Endodermal cell (in vitro differentiated cells): ENCODE measurements around the gene PSMD14. TPM values are rescaled to one million over a fixed set of nuclear protein-coding genes. Genes with fewer than 3 reads are reported as not detected.

Experiments
- DNase-seq: peaks from one replicate; pipeline ENCODE4 v3.0.0-alpha.2; 2017
- H3K27ac ChIP-seq: 2 replicates; pipeline ENCODE4 v1.5.1; 2013; ENCODE audit warnings: mild to moderate bottlenecking, low read depth, low read length, moderate library complexity
- H3K27me3 ChIP-seq: 2 replicates; pipeline ENCODE4 v1.6.1; 2013; ENCODE audit warnings: mild to moderate bottlenecking, low read length, moderate library complexity; ENCODE audit not compliant: insufficient read depth, control insufficient read depth, poor library complexity, severe bottlenecking
- H3K36me3 ChIP-seq: 2 replicates; pipeline ENCODE4 v1.7.0; 2013; ENCODE audit warnings: mild to moderate bottlenecking, low read length, moderate library complexity; ENCODE audit not compliant: control insufficient read depth, insufficient read depth
- H3K4me1 ChIP-seq: one replicate; pipeline ENCODE4 v1.7.0; 2013; ENCODE audit warnings: low read length; ENCODE audit not compliant: control insufficient read depth, insufficient read depth
- H3K4me3 ChIP-seq: 2 replicates; pipeline ENCODE4 v1.5.1; 2013; ENCODE audit warnings: mild to moderate bottlenecking, low read length, moderate library complexity
- H3K9ac ChIP-seq: 2 replicates; pipeline ENCODE4 v1.6.1; 2013; ENCODE audit warnings: mild to moderate bottlenecking, low read length, moderate library complexity; ENCODE audit not compliant: poor library complexity, severe bottlenecking; ENCODE audit errors: extremely low read depth
- H3K9me3 ChIP-seq: 2 replicates; pipeline ENCODE4 v1.6.1; 2013; ENCODE audit warnings: mild to moderate bottlenecking, low read length, moderate library complexity; ENCODE audit not compliant: control insufficient read depth
- H3K27ac Mint-ChIP-seq: 2 replicates; pipeline ENCODE4 v1.8.0; 2020; ENCODE audit warnings: mixed read lengths
- H3K27me3 Mint-ChIP-seq: 2 replicates; pipeline ENCODE4 v1.8.0; 2021; ENCODE audit warnings: mild to moderate bottlenecking, mixed read lengths; ENCODE audit not compliant: insufficient read depth
- H3K36me3 Mint-ChIP-seq: 2 replicates; pipeline ENCODE4 v1.8.0; 2020; ENCODE audit warnings: low read depth, mixed read lengths
- H3K4me1 Mint-ChIP-seq: 2 replicates; pipeline ENCODE4 v1.8.0; 2020; ENCODE audit warnings: mixed read lengths
- H3K4me3 Mint-ChIP-seq: 2 replicates; pipeline ENCODE4 v1.8.0; 2020; ENCODE audit warnings: mild to moderate bottlenecking, moderate library complexity, mixed read lengths
- H3K9me3 Mint-ChIP-seq: 2 replicates; pipeline ENCODE4 v1.8.0; 2020; ENCODE audit warnings: mild to moderate bottlenecking, mixed read lengths
- WGBS, 2 experiments: methylation state at CpG; one replicate each; pipeline versions ENCODE4 v1.1.5 to v1.1.7; 2013; ENCODE audit warnings: missing lambda C conversion rate in 2 of 2, mixed read lengths in 1 of 2; ENCODE audit not compliant: insufficient coverage in 1 of 2, insufficient read length in 1 of 2; 5-methylcytosine and 5-hydroxymethylcytosine counted together
- total RNA-seq, 2 donors: library from RNA; stranded (reverse); fragmentation: NEBNext Ultra II Directional in 1 of 2; extraction: Animal tissue kit (Norgen Biotek cat#: 25700) in 1 of 2; gene quantifications; 2 replicates in 1 of 2; 3 replicates in 1 of 2; pipeline ENCODE4 v1.2.1, GENCODE V29; 2021
- TF ChIP-seq, protein P1 (sequence below): fragments of 200-600 bp; sonication (generic); conservative IDR thresholded peaks from 2 replicates; pipeline ENCODE4 v1.5.0; 2021; ENCODE audit warnings: antibody characterized with exemption, mild to moderate bottlenecking

Gene PSMD14
- total RNA-seq, 2 donors from 2014 or later = 78.3 to 86.2 TPM

- peak overlapping the region; percentile 62 for H3K4me3 Mint-ChIP-seq
- 30% methylated on average over 3 of the region's 3 CpGs; no CpG with 5 or more reads in 1 of the 2 experiments for WGBS, 2 experiments
- Histone ChIP-seq H3K27me3 (peaks cover 100% of the 10 kb centered on the region), H3K27ac (no peak overlapping the region), H3K4me3 (no peak overlapping the region), H3K36me3 (no peaks in the 10 kb centered on the region), H3K9ac (no peak overlapping the region), H3K4me1 (peaks cover 6% of the 10 kb centered on the region), H3K9me3 (no peaks in the 10 kb centered on the region)
- DNase-seq = no peak
- peaks cover 92% of the 10 kb centered on the region for H3K27me3 Mint-ChIP-seq
- no peaks in the 10 kb centered on the region for H3K9me3 Mint-ChIP-seq
- peaks cover 75% of the 10 kb centered on the region for H3K4me1 Mint-ChIP-seq
- H3K27ac Mint-ChIP-seq = no peak overlapping the region
- TF ChIP-seq, protein P1, sequence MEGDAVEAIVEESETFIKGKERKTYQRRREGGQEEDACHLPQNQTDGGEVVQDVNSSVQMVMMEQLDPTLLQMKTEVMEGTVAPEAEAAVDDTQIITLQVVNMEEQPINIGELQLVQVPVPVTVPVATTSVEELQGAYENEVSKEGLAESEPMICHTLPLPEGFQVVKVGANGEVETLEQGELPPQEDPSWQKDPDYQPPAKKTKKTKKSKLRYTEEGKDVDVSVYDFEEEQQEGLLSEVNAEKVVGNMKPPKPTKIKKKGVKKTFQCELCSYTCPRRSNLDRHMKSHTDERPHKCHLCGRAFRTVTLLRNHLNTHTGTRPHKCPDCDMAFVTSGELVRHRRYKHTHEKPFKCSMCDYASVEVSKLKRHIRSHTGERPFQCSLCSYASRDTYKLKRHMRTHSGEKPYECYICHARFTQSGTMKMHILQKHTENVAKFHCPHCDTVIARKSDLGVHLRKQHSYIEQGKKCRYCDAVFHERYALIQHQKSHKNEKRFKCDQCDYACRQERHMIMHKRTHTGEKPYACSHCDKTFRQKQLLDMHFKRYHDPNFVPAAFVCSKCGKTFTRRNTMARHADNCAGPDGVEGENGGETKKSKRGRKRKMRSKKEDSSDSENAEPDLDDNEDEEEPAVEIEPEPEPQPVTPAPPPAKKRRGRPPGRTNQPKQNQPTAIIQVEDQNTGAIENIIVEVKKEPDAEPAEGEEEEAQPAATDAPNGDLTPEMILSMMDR = no peak
- no peaks in the 10 kb centered on the region for H3K36me3 Mint-ChIP-seq
Observed at GRCh38 chr2:161419638-161420190, 111.5 kb downstream of the PSMD14 start.

- no peak overlapping the region for H3K4me3 Mint-ChIP-seq
- H3K4me1 Mint-ChIP-seq = peaks cover 68% of the 10 kb centered on the region
- no peaks in the 10 kb centered on the region for H3K36me3 ChIP-seq
- no peak overlapping the region for H3K27ac Mint-ChIP-seq
- peaks cover 100% of the 10 kb centered on the region for H3K27me3 ChIP-seq
- H3K27ac ChIP-seq = no peak overlapping the region
- WGBS, 2 experiments = 47 to 52% methylated on average over 4 to 11 of the region's 11 CpGs
- DNase-seq = no peak
- no peak overlapping the region for H3K4me3 ChIP-seq
- H3K4me1 ChIP-seq = peaks cover 6% of the 10 kb centered on the region
- no peak overlapping the region for H3K9ac ChIP-seq
- H3K36me3 Mint-ChIP-seq = no peaks in the 10 kb centered on the region
- H3K9me3 Mint-ChIP-seq = no peaks in the 10 kb centered on the region
- peaks cover 93% of the 10 kb centered on the region for H3K27me3 Mint-ChIP-seq
- TF ChIP-seq, protein P1 = no peak
- no peaks in the 10 kb centered on the region for H3K9me3 ChIP-seq
Observed at GRCh38 chr2:161420406-161421074, 112.3 kb downstream of the PSMD14 start.

- Histone ChIP-seq H3K27me3 (peaks cover 100% of the 10 kb centered on the region), H3K4me1 (peaks cover 4% of the 10 kb centered on the region), H3K9me3 (no peaks in the 10 kb centered on the region), H3K4me3 (no peak overlapping the region), H3K9ac (no peak overlapping the region), H3K36me3 (no peaks in the 10 kb centered on the region), H3K27ac (no peak overlapping the region)
- no peak for DNase-seq
- peaks cover 93% of the 10 kb centered on the region for H3K27me3 Mint-ChIP-seq
- H3K27ac Mint-ChIP-seq = no peak overlapping the region
- TF ChIP-seq, protein P1 = no peak
- peak overlapping the region; percentile 9 for H3K4me3 Mint-ChIP-seq
- whole genome bisulfite sequencing, 2 experiments = 8% methylated on average over 2 of the region's 2 CpGs; no CpG with 5 or more reads in 1 of the 2 experiments
- H3K36me3 Mint-ChIP-seq = no peaks in the 10 kb centered on the region
- H3K4me1 Mint-ChIP-seq = peaks cover 56% of the 10 kb centered on the region
- peaks cover 3% of the 10 kb centered on the region for H3K9me3 Mint-ChIP-seq
Observed at GRCh38 chr2:161421686-161422085, 113.5 kb downstream of the PSMD14 start.
